Measurements from ENCODE around the gene TRERF1. TPM values are rescaled to one million over a fixed set of nuclear protein-coding genes. Genes with fewer than 3 reads are reported as not detected.
A peak's percentile ranks its signal among the peaks of the same experiment; 100 is the strongest.

Gene TRERF1
- polyA plus RNA-seq, 1 of the 3 experiments (the other 2 are of a cell fraction): 3.6 TPM

- Histone ChIP-seq H2AFZ (ENCODE audit: low read depth) (peak overlapping the region; percentile 98), H3K9me2 (no peaks in the 10 kb centered on the region), H3K36me3 (replicated peaks in 1 of 2; ENCODE audit: control insufficient read depth in 1 of 2, insufficient read depth in 2 of 2, low read length in 1 of 2) (no peaks in the 10 kb centered on the region), H3K4me3 (ENCODE audit: low read depth in 2 of 2, low read length in 1 of 2) (peak overlapping the region; percentile 95 to 100), H3K79me2 (ENCODE audit: insufficient read depth) (peaks cover 43% of the 10 kb centered on the region), H3K4me1 (ENCODE audit: control insufficient read depth in 1 of 2, insufficient read depth in 2 of 2, low read depth in 1 of 2, low read length in 1 of 2) (peaks cover 8 to 17% of the 10 kb centered on the region in 2 experiments; a peak in 3 of 4 replicates), H4K20me1 (ENCODE audit: insufficient read depth) (peaks cover 9% of the 10 kb centered on the region; the same call in 1 of the 2 replicates), H3K9me3 (no peaks in the 10 kb centered on the region), H3F3A (replicated peaks; ENCODE audit: insufficient read depth) (peaks cover 17% of the 10 kb centered on the region), H3K27me3 (ENCODE audit: insufficient read depth) (no peaks in the 10 kb centered on the region), H3K27ac (ENCODE audit: low read depth in 2 of 2, low read length in 1 of 2) (peak overlapping the region; percentile 90 to 96), H3K9ac (peak overlapping the region; percentile 96), H3K4me2 (peak overlapping the region; percentile 99)
- DNase-seq: peak; percentile 88
- CTCF ChIA-PET: interaction anchor here (0.6 to 4.3 kb wide), 7 partner anchors 12 to 288 kb away, joined by 3 to 31 read pairs (median 4); no protein-coding TSS in a partner anchor
- POLR2A ChIA-PET: interaction anchor here (0.5 to 2.6 kb wide), 8 partner anchors 95 to 718 kb away, joined by 3 to 11 read pairs (median 5); partner anchors contain the start of gene UBR2
- WGBS (ENCODE audit: low lambda C conversion rate): 5% methylated on average over 12 of the region's 78 CpGs
- TF ChIP-seq SIN3A (IDR thresholded peaks at IDR 0.05; ENCODE audit: borderline replicate concordance, low read depth, low read length) (peak; percentile 1; the same call in 1 of the 2 replicates), JUND (IDR thresholded peaks at IDR 0.05) (no peak), YY1 (IDR thresholded peaks at IDR 0.05; ENCODE audit: low read depth) (no peak), RXRA (IDR thresholded peaks at IDR 0.05; ENCODE audit: borderline replicate concordance, low read depth) (no peak), EP300 (IDR thresholded peaks at IDR 0.05; ENCODE audit: borderline replicate concordance in 1 of 2, low read depth in 1 of 2, low read length in 1 of 2) (no peak), RFX5 (IDR thresholded peaks at IDR 0.05; ENCODE audit: low read length) (no peak), EZH2phosphoT487 (IDR thresholded peaks at IDR 0.05; ENCODE audit: borderline replicate concordance, low read depth) (no peak), SMC3 (IDR thresholded peaks at IDR 0.05; ENCODE audit: low read depth, low read length) (peak; percentile 13; the same call in 1 of the 2 replicates), RAD21 (IDR thresholded peaks at IDR 0.05; ENCODE audit: low read length) (no peak), TEAD4 (IDR thresholded peaks at IDR 0.05; ENCODE audit: borderline replicate concordance, insufficient read depth) (no peak), FOXM1 (IDR thresholded peaks at IDR 0.05; ENCODE audit: low read depth) (no peak), POLR2AphosphoS5 (IDR thresholded peaks at IDR 0.05; ENCODE audit: low read depth, low read length) (peak; percentile 61; the same call in 1 of the 2 replicates), RCOR1 (IDR thresholded peaks at IDR 0.05; ENCODE audit: low read length) (no peak), FOSL2 (IDR thresholded peaks at IDR 0.05; ENCODE audit: borderline replicate concordance, low read depth) (no peak), MXI1 (IDR thresholded peaks at IDR 0.05; ENCODE audit: low read depth, low read length) (peak; percentile 15; the same call in 1 of the 2 replicates), NFIC (IDR thresholded peaks at IDR 0.05; ENCODE audit: borderline replicate concordance) (no peak), ELF1 (IDR thresholded peaks at IDR 0.05) (peak; percentile 32; the same call in 1 of the 2 replicates), TAF1 (IDR thresholded peaks at IDR 0.05; ENCODE audit: borderline replicate concordance, low read depth, low read length) (peak; percentile 69; the same call in 1 of the 2 replicates), MEF2A (IDR thresholded peaks at IDR 0.05; ENCODE audit: borderline replicate concordance, low read depth) (no peak), GATA2 (CRISPR knock-in tag; IDR thresholded peaks at IDR 0.05) (no peak), TCF12 (IDR thresholded peaks at IDR 0.05) (no peak)
- TF ChIP-seq, protein P1, sequence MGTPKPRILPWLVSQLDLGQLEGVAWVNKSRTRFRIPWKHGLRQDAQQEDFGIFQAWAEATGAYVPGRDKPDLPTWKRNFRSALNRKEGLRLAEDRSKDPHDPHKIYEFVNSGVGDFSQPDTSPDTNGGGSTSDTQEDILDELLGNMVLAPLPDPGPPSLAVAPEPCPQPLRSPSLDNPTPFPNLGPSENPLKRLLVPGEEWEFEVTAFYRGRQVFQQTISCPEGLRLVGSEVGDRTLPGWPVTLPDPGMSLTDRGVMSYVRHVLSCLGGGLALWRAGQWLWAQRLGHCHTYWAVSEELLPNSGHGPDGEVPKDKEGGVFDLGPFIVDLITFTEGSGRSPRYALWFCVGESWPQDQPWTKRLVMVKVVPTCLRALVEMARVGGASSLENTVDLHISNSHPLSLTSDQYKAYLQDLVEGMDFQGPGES (IDR thresholded peaks at IDR 0.05; ENCODE audit: low read depth, low read length): no peak
- TF ChIP-seq, protein P2, sequence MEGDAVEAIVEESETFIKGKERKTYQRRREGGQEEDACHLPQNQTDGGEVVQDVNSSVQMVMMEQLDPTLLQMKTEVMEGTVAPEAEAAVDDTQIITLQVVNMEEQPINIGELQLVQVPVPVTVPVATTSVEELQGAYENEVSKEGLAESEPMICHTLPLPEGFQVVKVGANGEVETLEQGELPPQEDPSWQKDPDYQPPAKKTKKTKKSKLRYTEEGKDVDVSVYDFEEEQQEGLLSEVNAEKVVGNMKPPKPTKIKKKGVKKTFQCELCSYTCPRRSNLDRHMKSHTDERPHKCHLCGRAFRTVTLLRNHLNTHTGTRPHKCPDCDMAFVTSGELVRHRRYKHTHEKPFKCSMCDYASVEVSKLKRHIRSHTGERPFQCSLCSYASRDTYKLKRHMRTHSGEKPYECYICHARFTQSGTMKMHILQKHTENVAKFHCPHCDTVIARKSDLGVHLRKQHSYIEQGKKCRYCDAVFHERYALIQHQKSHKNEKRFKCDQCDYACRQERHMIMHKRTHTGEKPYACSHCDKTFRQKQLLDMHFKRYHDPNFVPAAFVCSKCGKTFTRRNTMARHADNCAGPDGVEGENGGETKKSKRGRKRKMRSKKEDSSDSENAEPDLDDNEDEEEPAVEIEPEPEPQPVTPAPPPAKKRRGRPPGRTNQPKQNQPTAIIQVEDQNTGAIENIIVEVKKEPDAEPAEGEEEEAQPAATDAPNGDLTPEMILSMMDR (IDR thresholded peaks at IDR 0.05): no peak
- TF ChIP-seq, protein P3, sequence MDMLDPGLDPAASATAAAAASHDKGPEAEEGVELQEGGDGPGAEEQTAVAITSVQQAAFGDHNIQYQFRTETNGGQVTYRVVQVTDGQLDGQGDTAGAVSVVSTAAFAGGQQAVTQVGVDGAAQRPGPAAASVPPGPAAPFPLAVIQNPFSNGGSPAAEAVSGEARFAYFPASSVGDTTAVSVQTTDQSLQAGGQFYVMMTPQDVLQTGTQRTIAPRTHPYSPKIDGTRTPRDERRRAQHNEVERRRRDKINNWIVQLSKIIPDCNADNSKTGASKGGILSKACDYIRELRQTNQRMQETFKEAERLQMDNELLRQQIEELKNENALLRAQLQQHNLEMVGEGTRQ (IDR thresholded peaks at IDR 0.05; ENCODE audit: borderline replicate concordance, low read depth, low read length): no peak
- TF ChIP-seq, protein P4, sequence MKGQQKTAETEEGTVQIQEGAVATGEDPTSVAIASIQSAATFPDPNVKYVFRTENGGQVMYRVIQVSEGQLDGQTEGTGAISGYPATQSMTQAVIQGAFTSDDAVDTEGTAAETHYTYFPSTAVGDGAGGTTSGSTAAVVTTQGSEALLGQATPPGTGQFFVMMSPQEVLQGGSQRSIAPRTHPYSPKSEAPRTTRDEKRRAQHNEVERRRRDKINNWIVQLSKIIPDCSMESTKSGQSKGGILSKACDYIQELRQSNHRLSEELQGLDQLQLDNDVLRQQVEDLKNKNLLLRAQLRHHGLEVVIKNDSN (IDR thresholded peaks at IDR 0.05; ENCODE audit: borderline replicate concordance, low read depth): no peak
- TF ChIP-seq, protein P5, sequence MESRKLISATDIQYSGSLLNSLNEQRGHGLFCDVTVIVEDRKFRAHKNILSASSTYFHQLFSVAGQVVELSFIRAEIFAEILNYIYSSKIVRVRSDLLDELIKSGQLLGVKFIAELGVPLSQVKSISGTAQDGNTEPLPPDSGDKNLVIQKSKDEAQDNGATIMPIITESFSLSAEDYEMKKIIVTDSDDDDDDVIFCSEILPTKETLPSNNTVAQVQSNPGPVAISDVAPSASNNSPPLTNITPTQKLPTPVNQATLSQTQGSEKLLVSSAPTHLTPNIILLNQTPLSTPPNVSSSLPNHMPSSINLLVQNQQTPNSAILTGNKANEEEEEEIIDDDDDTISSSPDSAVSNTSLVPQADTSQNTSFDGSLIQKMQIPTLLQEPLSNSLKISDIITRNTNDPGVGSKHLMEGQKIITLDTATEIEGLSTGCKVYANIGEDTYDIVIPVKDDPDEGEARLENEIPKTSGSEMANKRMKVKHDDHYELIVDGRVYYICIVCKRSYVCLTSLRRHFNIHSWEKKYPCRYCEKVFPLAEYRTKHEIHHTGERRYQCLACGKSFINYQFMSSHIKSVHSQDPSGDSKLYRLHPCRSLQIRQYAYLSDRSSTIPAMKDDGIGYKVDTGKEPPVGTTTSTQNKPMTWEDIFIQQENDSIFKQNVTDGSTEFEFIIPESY (IDR thresholded peaks at IDR 0.05; ENCODE audit: borderline replicate concordance, low read depth): no peak
Measured at GRCh38 chr6:42452171-42453030, 675 bp upstream of the TRERF1 start.

Data from SK-N-SH (cell line).